ENCODE results near the gene CPB2.

The CPB2 gene

GRCh38 chr13:46085737-46086136 lies 19.1 kb downstream of the CPB2 start:
- no peak overlapping the region for H3K9ac ChIP-seq
- H3K4me3 ChIP-seq: no peak overlapping the region
- peaks cover 12% of the 10 kb centered on the region for H3K9me3 ChIP-seq
- TF ChIP-seq Cebpa-rat (IDR thresholded peaks at IDR 0.05): no peak
- no peaks in the 10 kb centered on the region for H4K20me1 ChIP-seq
- H3K36me3 ChIP-seq: no peaks in the 10 kb centered on the region
- no peak overlapping the region for H3K4me2 ChIP-seq
- H3K4me1 ChIP-seq: no peaks in the 10 kb centered on the region
- H3K27ac ChIP-seq: no peak overlapping the region
- no peaks in the 10 kb centered on the region for H3K27me3 ChIP-seq

GRCh38 chr13:46082324-46082723 lies 22.5 kb downstream of the CPB2 start:
- Histone ChIP-seq H3K4me1 (peaks cover 5% of the 10 kb centered on the region; the same call in 1 of the 2 replicates), H3K36me3 (no peaks in the 10 kb centered on the region), H3K9ac (no peak overlapping the region), H4K20me1 (no peaks in the 10 kb centered on the region), H3K27ac (no peak overlapping the region), H3K27me3 (no peaks in the 10 kb centered on the region), H3K4me3 (no peak overlapping the region), H3K9me3 (peaks cover 12% of the 10 kb centered on the region), H3K4me2 (no peak overlapping the region)
- no peak for TF ChIP-seq Cebpa-rat (IDR thresholded peaks at IDR 0.05)

DNA sequence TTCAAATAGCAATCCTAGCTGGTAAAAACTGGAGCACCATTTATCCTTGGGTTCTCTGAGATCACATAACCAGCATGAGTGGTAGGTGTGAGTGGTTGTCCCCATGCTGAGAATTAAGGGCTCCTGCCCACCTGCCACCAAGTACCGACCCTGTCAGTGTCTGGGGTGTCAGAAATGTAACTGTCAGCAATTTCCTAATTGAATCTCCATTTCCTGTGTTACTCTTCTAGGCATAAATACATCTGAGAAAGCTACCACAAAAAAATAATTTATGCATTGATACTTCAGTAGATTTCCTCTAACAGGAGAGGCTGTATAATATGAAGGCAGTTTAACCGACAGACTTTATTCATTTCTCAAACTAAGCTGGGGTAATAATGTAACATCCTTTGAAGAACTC lies 25.1 kb downstream of the CPB2 start:
- no peak for TF ChIP-seq Cebpa-rat (IDR thresholded peaks at IDR 0.05)
- no peaks in the 10 kb centered on the region for H4K20me1 ChIP-seq

GRCh38 chr13:46077265-46077664 lies 27.6 kb downstream of the CPB2 start:
- Histone ChIP-seq H4K20me1 (no peaks in the 10 kb centered on the region), H3K27ac (no peak overlapping the region), H3K27me3 (no peaks in the 10 kb centered on the region), H3K9ac (no peak overlapping the region), H3K36me3 (no peaks in the 10 kb centered on the region), H3K9me3 (peaks cover 16% of the 10 kb centered on the region), H3K4me2 (no peak overlapping the region), H3K4me3 (no peak overlapping the region), H3K4me1 (peaks cover 5% of the 10 kb centered on the region; the same call in 1 of the 2 replicates)
- no peak for TF ChIP-seq Cebpa-rat (IDR thresholded peaks at IDR 0.05)

More for the DNA sequence above, 25.1 kb downstream of the CPB2 start:
- Histone ChIP-seq H3K4me2 (no peak overlapping the region), H3K9me3 (peaks cover 2% of the 10 kb centered on the region), H3K27ac (no peak overlapping the region), H3K4me1 (peaks cover 5% of the 10 kb centered on the region; the same call in 1 of the 2 replicates), H3K4me3 (no peak overlapping the region), H3K27me3 (no peaks in the 10 kb centered on the region), H3K9ac (no peak overlapping the region), H3K36me3 (no peaks in the 10 kb centered on the region)

DNA sequence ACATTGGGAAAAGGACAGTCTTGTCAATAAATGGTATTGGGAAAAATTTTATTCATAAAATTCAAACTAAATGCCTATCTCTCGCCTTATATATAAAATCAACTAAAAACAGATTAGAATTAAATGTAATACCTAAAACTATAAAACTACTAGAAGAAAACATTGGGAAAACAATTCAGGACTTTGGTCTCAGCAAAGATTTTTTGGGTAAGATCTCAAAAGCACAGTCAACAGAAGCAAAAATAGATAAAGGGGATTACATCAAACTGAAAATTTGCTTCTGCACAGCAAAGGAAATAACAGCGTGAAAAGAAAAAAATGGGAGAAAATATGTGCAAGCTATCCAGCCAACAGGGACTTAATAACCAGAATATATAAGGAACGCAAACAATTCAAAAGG lies 28.0 kb downstream of the CPB2 start:
- Histone ChIP-seq H3K27me3 (no peaks in the 10 kb centered on the region), H3K9me3 (peaks cover 16% of the 10 kb centered on the region), H3K4me3 (no peak overlapping the region), H3K4me1 (peaks cover 5% of the 10 kb centered on the region; the same call in 1 of the 2 replicates), H3K36me3 (no peaks in the 10 kb centered on the region), H3K9ac (no peak overlapping the region), H3K4me2 (no peak overlapping the region), H4K20me1 (no peaks in the 10 kb centered on the region), H3K27ac (no peak overlapping the region)
- no peak for TF ChIP-seq Cebpa-rat (IDR thresholded peaks at IDR 0.05)

GRCh38 chr13:46075811-46076210 lies 29.0 kb downstream of the CPB2 start:
- Histone ChIP-seq H3K4me1 (peaks cover 5% of the 10 kb centered on the region; the same call in 1 of the 2 replicates), H3K27ac (no peak overlapping the region), H3K4me2 (no peak overlapping the region), H4K20me1 (no peaks in the 10 kb centered on the region), H3K4me3 (no peak overlapping the region), H3K36me3 (no peaks in the 10 kb centered on the region), H3K27me3 (no peaks in the 10 kb centered on the region), H3K9me3 (peaks cover 16% of the 10 kb centered on the region), H3K9ac (no peak overlapping the region)
- no peak for TF ChIP-seq Cebpa-rat (IDR thresholded peaks at IDR 0.05)

DNA sequence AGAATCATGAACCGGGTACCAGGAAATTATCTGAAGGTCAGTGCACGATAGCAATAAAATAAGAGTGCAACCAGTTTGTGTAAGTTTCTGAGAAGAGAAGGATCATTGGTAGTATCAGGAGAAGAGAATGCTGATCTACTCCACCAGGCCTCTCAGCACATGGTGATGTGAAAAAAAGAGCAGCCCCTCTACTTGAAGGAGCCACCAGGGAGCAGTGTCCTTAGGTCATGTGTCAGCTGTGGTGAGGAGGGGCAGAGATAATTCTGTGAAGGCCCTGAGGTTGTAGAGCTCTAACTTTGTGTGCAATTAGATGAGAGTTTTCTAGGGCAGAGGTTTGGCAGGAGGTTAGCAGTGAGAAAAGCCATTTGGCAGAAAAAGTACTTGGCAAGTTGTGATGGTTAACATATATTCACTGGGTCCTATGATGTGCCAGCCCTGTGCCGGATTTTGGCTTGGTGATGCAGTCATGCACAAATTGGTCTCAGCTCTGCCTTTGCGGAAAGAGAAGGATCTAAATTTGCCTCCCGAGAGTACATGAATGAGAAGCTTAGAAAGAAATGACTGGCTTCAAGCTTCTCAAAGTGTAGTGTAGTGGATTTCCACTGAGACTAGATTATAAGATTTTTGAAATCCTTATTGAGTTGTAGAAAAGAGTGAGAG lies 33.1 kb downstream of the CPB2 start:
- no peaks in the 10 kb centered on the region for H4K20me1 ChIP-seq
- no peak for TF ChIP-seq Cebpa-rat (IDR thresholded peaks at IDR 0.05)
- H3K4me1 ChIP-seq: no peaks in the 10 kb centered on the region
- no peak overlapping the region for H3K9ac ChIP-seq
- H3K36me3 ChIP-seq: no peaks in the 10 kb centered on the region
- H3K27ac ChIP-seq: no peak overlapping the region
- H3K4me2 ChIP-seq: no peak overlapping the region
- no peaks in the 10 kb centered on the region for H3K27me3 ChIP-seq
- H3K9me3 ChIP-seq: peaks cover 16% of the 10 kb centered on the region
- H3K4me3 ChIP-seq: no peak overlapping the region

GRCh38 chr13:46063292-46063691 lies 41.5 kb downstream of the CPB2 start:
- no peaks in the 10 kb centered on the region for H3K4me1 ChIP-seq
- H3K4me2 ChIP-seq: no peak overlapping the region
- no peaks in the 10 kb centered on the region for H4K20me1 ChIP-seq
- no peaks in the 10 kb centered on the region for H3K36me3 ChIP-seq
- no peaks in the 10 kb centered on the region for H3K27me3 ChIP-seq
- TF ChIP-seq Cebpa-rat (IDR thresholded peaks at IDR 0.05): no peak
- 0 out of 2 replicates have a peak, but pooled peaks cover 3% of the 10 kb centered on the region for H3K9me3 ChIP-seq
- no peak overlapping the region for H3K27ac ChIP-seq
- H3K4me3 ChIP-seq: no peak overlapping the region
- no peak overlapping the region for H3K9ac ChIP-seq

DNA sequence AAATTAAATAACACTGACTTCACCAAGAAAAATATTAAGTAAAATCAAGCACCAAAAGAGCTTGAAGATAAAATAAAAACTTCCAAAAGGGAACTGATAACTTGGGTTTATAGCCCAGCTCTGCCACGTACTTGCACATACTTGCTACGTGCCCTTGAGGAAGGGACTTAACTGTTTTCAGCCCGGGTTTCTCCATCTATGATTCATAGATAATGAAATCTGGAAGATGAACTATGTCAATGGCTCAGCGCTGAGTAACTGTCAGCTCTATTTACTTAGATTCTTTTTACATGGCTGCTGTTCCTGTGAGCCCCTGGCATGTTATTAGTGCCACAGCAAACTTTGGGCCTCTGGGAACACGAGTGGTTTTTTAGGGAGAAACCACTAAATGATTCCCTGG lies 42.6 kb downstream of the CPB2 start:
- H3K9me3 ChIP-seq: 0 out of 2 replicates have a peak, but pooled peaks cover 3% of the 10 kb centered on the region
- no peaks in the 10 kb centered on the region for H3K36me3 ChIP-seq
- H4K20me1 ChIP-seq: no peaks in the 10 kb centered on the region
- H3K27ac ChIP-seq: no peak overlapping the region
- H3K9ac ChIP-seq: no peak overlapping the region
- H3K4me3 ChIP-seq: no peak overlapping the region
- TF ChIP-seq Cebpa-rat (IDR thresholded peaks at IDR 0.05): no peak
- H3K27me3 ChIP-seq: no peaks in the 10 kb centered on the region
- H3K4me1 ChIP-seq: no peaks in the 10 kb centered on the region
- no peak overlapping the region for H3K4me2 ChIP-seq

GRCh38 chr13:46059405-46059804 lies 45.4 kb downstream of the CPB2 start:
- Histone ChIP-seq H3K4me2 (no peak overlapping the region), H3K9ac (no peak overlapping the region), H3K4me3 (no peak overlapping the region), H3K27me3 (no peaks in the 10 kb centered on the region), H3K27ac (no peak overlapping the region), H3K9me3 (0 out of 2 replicates have a peak, but pooled peaks cover 3% of the 10 kb centered on the region), H4K20me1 (no peaks in the 10 kb centered on the region), H3K36me3 (no peaks in the 10 kb centered on the region), H3K4me1 (no peaks in the 10 kb centered on the region)
- no peak for TF ChIP-seq Cebpa-rat (IDR thresholded peaks at IDR 0.05)
